ENCODE measurements around the gene PER3.

PER3 gene

DNA sequence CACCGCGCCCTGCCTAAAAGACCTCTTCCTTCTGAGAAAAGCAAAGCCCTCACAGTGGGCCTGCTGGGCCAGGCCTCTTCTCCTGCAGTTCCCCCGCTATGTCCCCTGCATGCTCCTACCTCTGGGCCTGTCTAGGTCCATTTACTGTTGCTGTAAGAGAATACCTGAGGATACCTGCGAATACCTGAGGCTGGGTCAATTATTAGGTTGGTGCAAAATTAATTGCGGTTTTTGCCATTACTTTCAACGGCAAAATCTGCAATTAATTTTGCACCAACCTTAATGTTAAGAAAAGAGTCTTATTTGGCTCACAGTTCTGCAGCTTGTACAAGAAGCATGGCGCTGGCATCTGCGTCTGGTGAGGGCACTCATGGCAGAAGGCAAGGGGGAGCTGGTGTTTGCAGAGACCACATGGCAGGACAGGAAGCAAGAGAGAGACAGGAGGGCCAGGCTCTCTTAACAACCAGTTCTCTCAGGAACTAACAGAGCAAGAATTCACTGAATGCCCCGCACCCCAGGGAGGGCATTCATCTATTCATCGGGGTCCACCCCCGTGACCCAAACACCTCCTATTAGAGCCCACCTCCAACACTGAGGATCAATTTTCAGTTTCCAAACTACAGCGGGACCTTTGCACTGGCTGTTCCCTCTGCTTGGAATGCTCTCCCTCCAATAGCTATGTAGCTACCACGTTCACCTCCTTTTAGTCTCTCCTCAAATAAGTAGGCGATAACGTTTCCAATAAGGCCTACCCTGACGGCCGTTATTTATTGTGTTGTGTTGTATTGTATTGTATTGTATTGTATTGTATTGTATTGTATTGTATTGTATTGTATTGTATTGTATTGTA, 78.3 kb downstream of the PER3 start:
- H3K27ac ChIP-seq, result no peak overlapping the region
- H3K4me3 ChIP-seq, result no peak overlapping the region

DNA sequence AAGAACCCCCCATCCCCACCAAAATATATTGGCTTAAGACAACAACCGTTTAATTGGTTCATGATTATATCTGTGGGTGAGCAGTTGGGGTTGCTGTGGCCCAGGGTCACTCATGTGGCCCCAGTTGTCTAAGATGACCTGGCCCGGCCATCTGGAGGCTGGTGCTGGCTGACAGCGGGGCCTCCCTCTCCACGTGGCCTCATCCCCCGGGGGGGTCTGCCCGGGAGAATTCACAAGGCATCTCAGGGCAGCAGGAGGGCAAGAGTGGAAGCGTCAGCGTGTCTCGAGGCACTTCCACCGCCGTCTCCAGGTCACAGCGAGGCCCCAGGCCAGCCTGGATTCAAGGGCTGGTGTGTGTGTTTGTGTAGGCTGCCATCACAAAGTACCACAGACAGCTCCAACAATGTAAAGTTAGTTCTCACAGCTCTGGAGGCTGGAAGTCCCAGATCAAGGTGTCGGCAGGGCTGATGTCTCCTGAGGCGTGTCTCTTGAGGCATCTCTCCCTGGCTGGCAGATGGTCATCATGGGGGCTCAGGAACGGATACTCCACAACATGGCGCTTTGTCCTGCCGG, 79.8 kb downstream of the PER3 start:
- Histone ChIP-seq H3K27ac (no peak overlapping the region), H3K4me3 (no peak overlapping the region)

- no peak overlapping the region for H3K27ac ChIP-seq
- no peak overlapping the region for H3K4me3 ChIP-seq
Observed at GRCh38 chr1:7865978-7866377, 81.9 kb downstream of the PER3 start.

DNA sequence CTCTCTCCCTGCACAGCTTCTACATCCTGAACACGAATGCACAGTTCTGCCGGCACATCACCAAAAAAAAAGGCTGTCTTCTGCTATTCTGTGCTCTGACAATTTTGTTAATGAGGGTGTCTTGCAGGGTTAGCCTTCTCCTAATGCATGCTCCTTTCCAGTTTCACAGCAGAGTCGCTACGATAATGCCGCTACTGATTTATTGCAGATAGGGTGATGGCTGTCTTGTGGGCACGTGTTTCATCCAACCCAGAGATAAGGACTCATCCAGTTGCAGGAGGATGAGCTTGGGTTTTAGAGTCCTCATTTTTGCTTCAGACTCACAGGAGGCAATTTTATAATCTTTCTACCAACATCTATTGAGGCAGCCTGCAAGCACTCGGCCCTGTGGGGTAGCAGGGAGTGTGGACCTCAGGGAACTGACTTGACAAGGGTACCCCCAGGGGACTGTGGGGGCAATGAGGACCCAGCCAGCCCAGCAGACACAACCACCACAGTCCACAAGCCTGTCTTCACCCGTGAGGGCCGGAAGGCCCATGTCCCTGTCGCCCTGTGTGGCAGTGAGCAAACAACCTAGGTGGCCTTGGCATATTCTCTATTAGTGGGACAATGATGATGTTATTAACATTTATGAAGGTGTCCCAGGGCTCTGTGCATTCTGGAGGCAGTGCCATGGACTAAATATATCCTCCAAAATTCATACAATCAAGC, 84.1 kb downstream of the PER3 start:
- Histone ChIP-seq H3K4me3 (no peak overlapping the region), H3K27ac (no peak overlapping the region)

DNA sequence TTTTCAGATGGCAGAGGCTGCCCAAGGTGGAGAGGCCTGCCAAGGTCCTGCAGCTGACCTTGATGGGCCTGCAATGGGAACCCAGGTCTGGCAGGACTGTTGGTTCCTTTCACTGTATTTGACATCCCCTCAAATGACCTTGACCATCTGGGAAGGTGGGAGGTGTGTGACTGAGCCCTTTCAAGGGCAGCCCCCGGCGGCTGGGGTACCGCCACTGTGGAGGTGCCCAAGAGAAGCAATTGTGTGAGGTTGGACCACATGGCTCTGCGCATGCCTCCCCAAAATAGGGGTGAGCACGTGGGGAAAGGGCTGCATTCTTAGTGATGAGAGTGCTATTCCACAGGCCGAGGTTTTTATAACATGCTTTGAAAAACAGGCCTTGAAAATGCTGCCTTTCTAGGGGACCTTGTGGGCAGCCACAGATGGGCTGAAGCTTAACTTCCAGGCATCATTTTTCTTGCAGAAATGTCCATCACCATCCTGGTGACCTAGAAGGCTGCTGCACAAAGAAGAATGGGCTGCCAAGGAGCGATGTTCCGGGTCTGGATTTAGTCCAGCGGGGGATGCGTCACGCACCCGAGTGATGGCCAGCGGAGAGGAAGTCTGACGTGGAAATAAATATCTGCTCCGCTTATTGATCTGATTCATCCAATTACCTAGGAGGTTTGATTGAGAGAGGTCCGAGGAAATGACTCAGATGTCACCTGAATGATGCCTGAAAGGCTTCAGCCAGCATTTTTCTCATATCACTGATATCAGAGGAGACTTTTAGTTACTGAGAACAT, 85.2 kb downstream of the PER3 start:
- H3K27ac ChIP-seq, result no peak overlapping the region
- no peak overlapping the region for H3K4me3 ChIP-seq

DNA sequence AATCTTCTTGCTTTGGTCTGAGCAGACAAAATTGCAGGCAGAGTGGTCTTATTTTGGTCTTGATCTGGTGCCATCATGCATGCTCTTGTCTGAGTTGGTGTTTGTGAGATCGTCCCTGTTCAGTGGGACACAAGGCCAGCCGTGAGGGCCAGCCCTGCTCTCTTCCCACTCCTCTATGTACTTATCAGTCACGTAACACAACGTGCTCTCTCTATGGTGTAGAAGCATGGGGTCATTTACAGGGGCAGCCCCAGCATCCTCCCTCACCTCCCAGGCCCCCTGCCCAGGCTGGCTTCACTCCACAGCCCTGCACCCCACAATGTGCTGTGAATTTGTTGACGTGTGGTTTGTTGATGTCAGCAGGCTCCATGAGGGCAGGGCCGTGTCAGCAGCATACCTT, 87.0 kb downstream of the PER3 start:
- Histone ChIP-seq H3K27ac (no peak overlapping the region), H3K4me3 (no peak overlapping the region)

- H3K27ac ChIP-seq, result no peak overlapping the region
Observed at GRCh38 chr1:7873801-7874795, 90.0 kb downstream of the PER3 start.

GRCh38 chr1:7878027-7878426, 93.9 kb downstream of the PER3 start:
- Histone ChIP-seq H3K27ac (no peak overlapping the region), H3K4me3 (no peak overlapping the region)

More at GRCh38 chr1:7873801-7874795, 90.0 kb downstream of the PER3 start:
- H3K4me3 ChIP-seq, result no peak overlapping the region

DNA sequence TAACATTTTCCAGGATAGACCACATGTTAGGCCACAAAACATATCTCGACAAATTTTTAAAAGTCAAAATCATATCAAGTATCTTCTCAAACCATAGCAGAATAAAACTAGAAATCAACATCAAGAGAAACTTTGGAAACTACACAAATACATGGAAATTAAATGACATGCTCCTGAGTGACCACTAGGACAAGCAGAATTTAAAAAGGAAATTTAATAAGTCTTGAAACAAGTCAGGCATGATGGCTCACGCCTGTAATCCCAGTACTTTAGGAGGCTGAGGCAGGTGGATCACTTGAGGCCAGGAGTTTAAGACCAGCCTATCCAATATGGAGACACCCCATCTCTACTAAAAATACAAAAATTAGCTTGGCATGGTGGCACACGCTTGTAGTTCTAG, 95.1 kb downstream of the PER3 start:
- Histone ChIP-seq H3K4me3 (no peak overlapping the region), H3K27ac (no peak overlapping the region)

GRCh38 chr1:7884757-7885156, 100.7 kb downstream of the PER3 start:
- no peak overlapping the region for H3K4me3 ChIP-seq
- no peak overlapping the region for H3K27ac ChIP-seq

GRCh38 chr1:7885513-7886404, 101.7 kb downstream of the PER3 start:
- H3K27ac ChIP-seq, result no peak overlapping the region
- H3K4me3 ChIP-seq, result no peak overlapping the region

DNA sequence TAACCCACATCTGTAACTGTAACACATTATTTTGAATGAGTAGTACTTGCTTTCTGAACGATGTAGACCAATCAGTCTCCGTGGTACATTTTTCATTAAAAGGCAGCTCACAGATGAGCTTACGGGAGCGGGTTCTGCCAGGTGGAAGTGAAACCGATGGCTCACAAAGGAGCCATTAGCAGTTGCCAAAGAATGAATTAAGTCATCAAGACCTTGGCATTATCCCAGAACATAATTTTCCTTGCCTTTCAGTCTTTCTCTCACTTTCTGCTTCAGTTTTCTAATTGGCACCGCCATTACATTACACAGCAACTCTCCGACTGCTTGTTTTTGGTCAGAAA, 102.3 kb downstream of the PER3 start:
- H3K4me3 ChIP-seq, result no peak overlapping the region
- no peak overlapping the region for H3K27ac ChIP-seq

DNA sequence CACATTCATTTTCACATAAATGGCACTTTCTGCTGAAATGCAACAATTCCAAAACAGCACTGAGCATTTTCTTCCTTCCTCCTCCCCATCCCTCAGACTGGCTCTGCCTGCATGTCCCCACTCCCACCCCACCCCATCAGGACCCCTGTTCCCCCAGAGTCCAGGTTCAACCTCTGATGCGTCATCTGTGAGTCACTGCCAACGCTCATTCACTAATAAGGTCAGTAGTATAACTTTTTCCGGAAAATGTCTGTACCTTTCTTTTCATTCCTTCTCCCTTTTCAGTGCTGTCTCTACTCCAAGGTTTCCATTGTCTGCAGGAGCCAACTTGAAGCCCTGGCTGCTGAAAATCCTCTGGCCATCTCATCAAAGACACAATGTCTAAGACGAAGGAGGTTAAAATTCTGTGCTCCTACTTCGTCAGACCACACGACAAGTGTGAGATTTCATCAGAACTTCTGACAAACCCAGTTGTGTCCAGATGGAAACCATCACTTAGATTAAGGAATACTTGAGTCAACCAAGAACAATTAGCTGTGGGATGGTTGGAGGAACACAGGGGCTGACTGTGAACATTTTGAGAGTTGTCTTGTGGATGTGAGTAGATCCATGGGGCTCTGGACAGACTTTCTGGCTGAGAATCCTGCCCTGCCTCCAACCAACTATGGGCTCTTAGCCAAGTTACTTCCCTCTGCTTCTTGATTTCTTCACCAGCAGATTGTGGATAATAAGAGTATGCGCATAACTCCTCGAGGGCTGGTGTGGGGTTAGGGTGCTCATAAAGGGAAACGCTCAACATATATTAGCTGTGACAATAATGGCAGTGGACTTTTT, 104.4 kb downstream of the PER3 start:
- H3K4me3 ChIP-seq, result no peak overlapping the region
- H3K27ac ChIP-seq, result no peak overlapping the region

DNA sequence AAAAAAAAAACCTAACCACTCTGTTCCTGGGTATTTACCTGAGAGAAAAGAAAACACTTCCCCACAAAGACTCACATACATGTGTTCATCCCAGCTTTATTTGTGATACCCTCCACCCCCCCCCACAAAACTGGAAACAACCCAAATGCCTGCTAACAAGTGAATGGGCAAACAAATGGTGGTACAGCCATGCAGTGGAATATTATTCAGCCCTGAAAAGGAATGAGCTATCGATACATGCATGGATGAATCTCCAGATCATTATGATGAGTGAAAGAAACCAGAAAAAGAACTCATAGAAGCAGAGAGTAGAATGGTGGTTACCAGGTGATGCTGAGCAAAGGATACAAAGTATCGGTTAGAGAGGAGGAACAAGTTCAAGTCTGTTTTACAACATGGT, 106.8 kb downstream of the PER3 start:
- Histone ChIP-seq H3K4me3 (no peak overlapping the region), H3K27ac (no peak overlapping the region)

DNA sequence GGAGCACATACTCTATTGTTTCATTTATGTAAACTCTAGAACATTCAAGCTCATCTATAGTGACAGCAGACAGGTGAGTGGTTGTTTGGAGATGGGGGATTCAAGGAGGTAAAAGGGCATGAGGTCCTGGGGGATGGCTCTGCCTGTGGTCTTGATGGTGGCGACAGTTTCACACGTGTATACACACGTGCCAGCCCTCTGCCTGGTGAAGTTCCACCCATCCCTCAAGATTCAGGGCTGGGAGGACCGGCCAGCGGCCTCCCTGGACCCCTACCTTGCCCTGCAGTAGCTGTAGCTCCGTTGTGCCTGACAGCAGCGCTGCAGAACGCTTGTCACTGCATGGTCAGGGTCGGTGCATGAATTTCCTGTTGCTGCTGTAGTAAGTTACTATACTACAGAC, 107.7 kb downstream of the PER3 start:
- Histone ChIP-seq H3K27ac (no peak overlapping the region), H3K4me3 (no peak overlapping the region)

- Histone ChIP-seq H3K4me3 (no peak overlapping the region), H3K27ac (no peak overlapping the region)
Observed at GRCh38 chr1:7893529-7894180, 109.6 kb downstream of the PER3 start.

Data from skin epidermis (tissue), 12 donors.